ENCODE measurements around the gene RAB20.

RAB20 gene

GRCh38 chr13:110528371-110528770 is 33.2 kb downstream of the RAB20 start:
- no peak for DNase-seq

- no peak for DNase-seq
Observed at GRCh38 chr13:110525328-110526319, 35.9 kb downstream of the RAB20 start.

GRCh38 chr13:110524541-110525257 is 36.8 kb downstream of the RAB20 start:
- DNase-seq: no peak

GRCh38 chr13:110523838-110524540 is 37.5 kb downstream of the RAB20 start:
- no peak for DNase-seq

DNA sequence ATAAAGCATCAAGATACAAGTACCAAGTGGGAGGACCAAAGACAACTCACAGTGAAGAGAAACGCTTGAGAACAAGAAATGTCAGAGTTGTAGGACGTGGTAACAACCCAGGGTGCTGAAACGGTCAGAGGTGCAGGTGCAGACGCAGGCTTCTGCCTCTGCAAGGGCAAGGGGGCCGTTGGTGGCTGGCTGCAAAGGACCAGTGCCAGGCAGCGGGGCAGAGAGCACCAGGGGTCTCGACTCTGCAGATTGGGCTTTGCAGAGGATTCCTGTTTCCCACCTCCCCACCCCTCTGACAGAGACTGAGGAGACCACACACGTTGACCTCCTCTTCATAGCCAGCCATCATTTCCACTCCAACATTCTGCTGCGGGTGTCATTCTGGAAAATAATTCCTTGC is 38.3 kb downstream of the RAB20 start:
- no peak for DNase-seq

DNA sequence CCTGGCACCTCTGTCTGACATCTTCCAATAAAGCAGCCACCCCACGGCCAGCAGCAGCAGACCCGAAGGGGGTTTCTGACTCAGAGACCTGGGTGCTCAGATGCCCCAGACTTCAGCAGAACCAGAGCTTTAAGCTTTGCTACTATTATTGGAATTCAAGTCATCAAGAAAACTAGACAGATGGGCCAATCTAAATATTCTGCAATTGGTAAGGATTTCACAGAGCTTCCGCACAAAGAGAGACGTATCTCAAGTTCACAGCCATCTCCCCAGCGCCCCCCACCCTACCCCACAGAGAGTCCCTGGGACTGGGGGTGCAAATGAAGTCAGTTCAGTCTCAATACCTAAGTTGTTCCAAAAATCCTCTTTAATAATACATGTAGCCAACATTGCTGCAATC is 38.8 kb downstream of the RAB20 start:
- DNase-seq: no peak

DNA sequence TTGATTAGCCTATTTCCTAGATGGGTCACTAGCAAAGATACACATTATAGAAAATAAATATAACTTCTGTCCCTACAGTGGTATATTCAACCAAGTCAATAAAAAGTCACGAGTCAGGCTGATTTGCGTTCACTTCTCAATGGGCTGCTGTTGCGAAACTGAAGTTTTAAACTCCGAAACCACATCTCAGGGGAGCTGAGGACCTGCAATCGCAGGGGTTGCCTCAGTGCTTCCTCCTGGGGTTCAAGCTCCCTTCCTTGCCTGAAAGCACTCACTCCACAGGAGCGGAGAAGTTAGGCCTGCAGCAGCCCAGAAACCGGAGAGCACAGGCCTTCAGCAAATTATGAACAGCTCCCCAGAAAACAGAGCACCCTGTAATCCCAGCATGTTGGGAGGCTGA is 39.6 kb downstream of the RAB20 start:
- DNase-seq: no peak

DNA sequence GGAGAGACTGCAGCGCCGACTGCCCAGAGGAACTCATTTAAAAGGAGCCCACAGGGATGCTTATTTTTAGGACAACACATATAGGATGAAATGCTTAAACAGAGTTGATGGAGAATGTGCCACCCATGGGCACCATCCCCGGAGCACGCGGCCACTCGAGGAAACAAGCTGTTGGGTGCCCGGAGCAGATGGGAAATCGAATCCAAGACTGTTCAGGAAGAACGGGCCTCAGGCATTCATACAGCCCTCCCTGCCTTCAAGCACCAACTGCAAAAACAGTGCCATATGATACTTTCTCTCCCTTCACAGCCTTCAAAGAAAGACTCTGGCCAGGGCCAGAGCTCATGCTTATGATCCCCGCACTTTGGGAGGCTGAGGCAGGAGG is 40.2 kb downstream of the RAB20 start:
- no peak for DNase-seq

DNA sequence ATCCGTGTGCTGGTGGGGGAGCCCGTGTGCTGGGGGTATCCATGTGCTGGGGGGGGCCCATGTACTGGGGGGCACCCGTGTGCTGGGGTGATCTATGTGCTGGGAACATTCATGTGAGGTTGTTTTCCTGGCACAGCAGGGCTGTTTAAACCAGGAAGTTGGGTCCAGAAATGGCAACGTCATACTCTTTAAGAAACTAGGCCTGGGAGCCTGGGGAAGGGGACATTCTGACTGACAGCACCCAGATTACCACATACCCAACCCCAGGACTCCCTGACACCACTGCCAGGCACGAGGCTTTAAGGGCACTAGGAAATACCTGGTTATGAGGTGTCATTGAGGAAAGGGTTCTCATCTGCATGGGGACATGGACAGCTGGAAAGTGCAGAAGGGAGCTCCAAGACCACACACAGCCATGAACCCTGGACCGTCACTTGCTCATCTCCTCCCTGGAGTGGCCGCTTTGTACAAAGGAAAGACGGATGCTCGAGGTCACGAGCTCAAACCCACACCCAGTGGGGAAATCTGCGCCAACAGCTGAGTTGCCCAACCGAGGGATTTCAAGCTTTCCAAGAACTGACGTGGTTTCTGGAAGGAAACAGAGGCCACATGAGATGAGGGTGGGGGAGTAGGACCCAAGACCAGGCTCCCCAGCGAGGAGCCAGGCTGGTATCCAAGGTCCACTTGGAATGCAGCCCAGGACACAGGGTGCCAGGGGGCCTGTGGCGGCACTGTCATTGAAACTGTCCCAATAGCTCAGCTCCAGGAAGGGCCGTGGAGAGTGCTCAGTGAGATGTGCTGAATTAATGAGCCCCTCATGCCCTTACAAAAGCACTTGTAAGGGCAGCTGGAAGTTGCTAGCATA is 40.9 kb downstream of the RAB20 start:
- DNase-seq: no peak

DNA sequence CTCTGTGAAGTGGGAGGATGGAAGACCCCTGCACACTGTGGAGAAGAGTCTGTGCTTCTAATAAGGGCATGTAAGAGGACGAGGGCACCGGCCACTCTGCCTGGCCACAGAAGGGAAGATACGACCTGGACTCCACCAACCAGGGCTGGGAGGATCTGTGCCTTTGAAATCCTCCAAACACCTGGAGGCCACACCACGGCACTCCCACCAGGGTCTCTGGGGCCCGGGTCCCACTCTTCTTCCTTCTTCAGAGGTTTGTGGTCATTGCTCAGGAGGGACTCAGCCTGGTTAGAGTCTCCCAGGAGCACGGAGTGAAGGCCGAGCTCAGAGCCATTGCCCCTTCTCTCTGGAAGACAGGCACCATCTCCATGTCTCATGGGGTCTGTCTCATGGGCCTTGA is 42.0 kb downstream of the RAB20 start:
- no peak for DNase-seq

GRCh38 chr13:110519046-110519445 is 42.5 kb downstream of the RAB20 start:
- DNase-seq: no peak

DNA sequence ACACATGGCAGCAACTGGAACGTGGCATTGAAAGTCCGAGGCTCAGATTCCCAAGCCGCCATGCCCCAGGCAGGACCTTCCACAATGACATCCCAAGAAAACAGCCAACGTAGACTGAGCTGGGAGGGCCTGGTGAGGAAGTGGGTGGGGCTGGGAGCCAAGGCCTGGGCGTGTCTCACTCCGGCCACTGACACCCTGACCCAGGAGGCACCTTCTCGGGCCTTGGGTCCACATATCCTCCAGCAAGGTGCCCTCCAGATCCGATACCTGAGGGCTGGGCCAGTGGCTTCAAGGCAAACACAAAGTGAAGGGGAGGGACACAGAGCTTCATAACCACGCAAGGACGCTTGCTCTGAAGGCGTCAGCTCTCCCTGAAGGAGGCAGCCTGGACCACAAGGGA is 43.0 kb downstream of the RAB20 start:
- no peak for DNase-seq

DNA sequence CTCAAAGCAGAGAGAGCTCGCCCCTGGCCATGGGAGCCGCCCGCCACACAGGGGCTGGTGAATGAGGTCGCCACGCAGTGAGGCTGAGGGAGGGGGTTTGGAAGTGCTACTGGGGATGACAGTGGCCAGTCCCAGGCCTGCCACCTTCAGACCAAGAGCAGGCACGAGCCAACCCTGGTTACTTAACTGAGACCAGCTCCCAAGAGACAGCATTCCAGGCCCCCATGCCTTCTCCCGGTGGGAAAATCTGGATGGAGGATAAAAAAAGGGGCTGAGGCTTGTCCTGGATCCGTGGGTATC is 43.3 kb downstream of the RAB20 start:
- no peak for DNase-seq

GRCh38 chr13:110517505-110518225 is 43.9 kb downstream of the RAB20 start:
- no peak for DNase-seq

DNA sequence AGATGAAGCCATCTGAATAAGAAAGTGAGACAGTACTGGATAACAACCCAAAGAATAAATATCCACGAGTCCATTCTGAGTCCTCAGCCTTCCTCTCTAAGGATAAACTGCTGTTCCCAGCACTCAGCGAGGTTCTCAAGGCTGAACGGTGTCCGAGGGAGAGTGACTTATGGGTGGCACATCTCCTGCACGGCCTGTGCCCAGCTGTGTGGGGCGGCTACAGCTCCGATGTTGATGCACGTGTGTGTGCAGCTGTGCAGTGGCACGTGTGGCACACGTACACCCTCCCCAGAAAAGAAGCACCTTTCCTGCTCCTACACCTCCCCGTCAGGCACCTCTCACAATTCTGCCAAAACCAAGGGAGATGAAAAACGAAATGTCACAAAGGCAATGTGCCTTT is 45.0 kb downstream of the RAB20 start:
- DNase-seq: no peak

DNA sequence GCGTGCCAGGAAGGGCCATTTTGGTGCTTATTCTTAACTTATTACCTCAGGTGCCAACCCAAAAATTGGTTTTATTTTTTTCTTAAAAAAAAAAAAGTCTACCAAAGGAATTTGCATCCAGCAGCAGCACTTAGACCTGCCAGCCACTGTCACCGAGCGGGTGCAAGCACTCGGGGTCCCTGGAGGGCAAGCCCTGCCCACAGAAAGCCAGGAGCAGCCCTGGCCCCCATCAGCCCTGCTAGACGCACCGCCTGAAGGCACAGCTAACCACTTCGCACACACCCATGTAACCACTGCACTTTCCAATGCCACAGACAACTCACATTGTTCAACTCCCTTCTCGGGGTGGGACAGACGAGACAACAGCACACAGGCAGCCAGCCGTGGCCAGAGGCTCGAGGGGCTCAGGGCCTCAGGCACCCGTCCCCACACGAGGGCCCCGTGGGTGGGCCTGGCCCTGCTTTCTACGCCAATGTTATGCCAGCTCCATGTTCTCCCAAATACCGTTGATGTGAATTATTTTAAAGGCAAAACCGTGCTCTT is 49.3 kb downstream of the RAB20 start:
- no peak for DNase-seq

DNA sequence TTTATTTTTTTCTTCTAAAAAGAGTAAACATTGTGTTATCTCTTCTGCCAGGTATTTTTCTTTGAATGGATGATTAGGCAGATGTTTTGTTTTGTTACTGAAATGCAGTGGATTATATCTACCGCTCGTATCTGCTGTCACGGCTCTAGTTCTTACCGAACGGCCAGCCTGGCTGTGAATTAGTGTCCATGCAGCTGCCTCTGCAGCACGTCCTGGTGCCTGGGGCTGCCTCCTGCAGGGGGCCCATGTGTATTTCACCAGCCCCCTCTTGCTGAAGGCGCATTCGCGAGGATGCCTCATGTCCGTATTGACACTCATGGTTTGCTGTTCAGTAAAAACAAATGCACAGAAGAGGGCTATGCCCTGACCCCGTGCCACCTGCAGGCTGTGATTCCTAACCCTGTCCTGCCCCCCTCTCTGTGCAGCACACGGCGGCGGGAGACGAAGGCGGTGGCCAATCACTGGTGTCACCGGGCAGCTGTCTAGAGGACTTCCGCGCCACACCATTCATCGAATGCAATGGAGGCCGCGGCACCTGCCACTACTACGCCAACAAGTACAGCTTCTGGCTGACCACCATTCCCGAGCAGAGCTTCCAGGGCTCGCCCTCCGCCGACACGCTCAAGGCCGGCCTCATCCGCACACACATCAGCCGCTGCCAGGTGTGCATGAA is 49.9 kb downstream of the RAB20 start:
- DNase-seq: no peak

DNA sequence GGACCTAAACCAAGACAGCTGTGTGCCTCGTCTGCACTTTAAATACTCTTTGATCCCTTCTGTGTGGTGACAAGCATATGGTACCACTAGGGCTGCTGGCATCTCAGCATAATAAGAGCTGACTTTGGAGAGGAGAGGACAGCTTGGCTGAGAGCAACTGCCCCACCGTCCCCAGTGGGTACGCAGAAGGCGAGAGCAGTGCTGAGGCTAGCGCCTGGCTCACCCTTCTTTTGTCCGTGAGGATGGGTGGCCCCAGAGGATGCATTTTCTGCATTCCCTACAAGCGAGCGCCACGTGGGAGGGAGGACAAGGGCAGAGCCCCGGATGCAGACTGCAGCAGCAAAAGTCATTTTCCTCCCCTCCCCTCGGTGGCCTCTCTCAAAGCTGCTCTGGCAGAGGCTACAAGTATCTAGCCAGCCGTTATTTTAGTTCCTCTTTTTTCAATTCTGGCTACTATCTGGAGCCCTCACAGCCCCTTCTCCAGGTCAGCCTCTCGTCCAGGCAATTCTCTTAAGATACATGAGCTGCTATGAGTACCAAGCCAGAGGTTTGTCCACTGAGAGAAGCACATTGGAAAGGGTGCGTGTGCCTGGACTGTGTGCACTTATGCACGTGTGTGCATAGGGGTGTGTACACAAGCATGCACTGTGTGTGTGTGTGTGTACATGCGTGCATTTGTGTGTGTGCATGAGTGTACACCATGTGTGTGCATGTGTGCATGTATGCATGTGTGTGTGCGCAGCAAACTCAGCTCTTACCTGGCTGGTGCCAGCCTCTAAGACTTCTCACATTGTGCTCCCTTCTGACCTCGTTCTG is 51.3 kb downstream of the RAB20 start:
- no peak for DNase-seq

- no peak for DNase-seq
Observed at GRCh38 chr13:110509478-110509926, 52.0 kb downstream of the RAB20 start.
